ENCODE results near the gene BOK.

GRCh38 chr2:241603686-241604085 lies 45.1 kb downstream of the BOK start:
- no peak for TF ChIP-seq RXRA (IDR thresholded peaks at IDR 0.05)
- no peak for TF ChIP-seq ATF3 (IDR thresholded peaks at IDR 0.05)
- TF ChIP-seq FOXA1 (IDR thresholded peaks at IDR 0.05), result no peak
- no peak for TF ChIP-seq CTCF (IDR thresholded peaks at IDR 0.05; ENCODE audit: low read depth, low read length, missing input control)
- no peak for TF ChIP-seq EGR1 (IDR thresholded peaks at IDR 0.05; ENCODE audit: low read depth in 2 of 2)
- TF ChIP-seq TAF1 (conservative IDR thresholded peaks at IDR 0.05), result no peak
- no peak for TF ChIP-seq RAD21 (IDR thresholded peaks at IDR 0.05)
- TF ChIP-seq SP1 (IDR thresholded peaks at IDR 0.05), result no peak
- TF ChIP-seq YY1 (IDR thresholded peaks at IDR 0.05), result no peak
- TF ChIP-seq NR2F2 (IDR thresholded peaks at IDR 0.05), result no peak

All from liver (tissue), 3 donors.